HepG2 (cell line): Measurements from ENCODE around the gene CDCA5. TPM values are rescaled to one million over a fixed set of nuclear protein-coding genes. Genes with fewer than 3 reads are reported as not detected.

ENCODE experiments used
- ATAC-seq: fragments of 200-7000 bp; cut with Tn5 transposase; 3 replicates; pipeline ENCODE4 v1.9.1; 2020; ENCODE audit warnings: mild to moderate bottlenecking, moderate library complexity
- BruUV-seq: library from RNA; stranded (reverse); fragments of 400-500 nt; replicated peaks from 2 replicates; lab custom pipeline; 2021; lab: Mats Ljungman, UMichigan
- CTCF ChIA-PET: fragments of 300-600 bp; formaldehyde crosslinking; extraction: SDS; loops from one replicate; lab custom pipeline; 2021; ENCODE audit warnings: low total read pairs, inconsistent platforms, low intra/inter-chr PET ratio; lab: Yijun Ruan, JAX
- POLR2A ChIA-PET: fragments of 350-600 bp; sonication (Branson Sonifier 250); formaldehyde crosslinking; loops from one replicate; lab custom pipeline; 2020; ENCODE audit warnings: antibody characterized with exemption, inconsistent platforms; lab: Yijun Ruan, JAX
- DNase-seq: peaks from one replicate; pipeline ENCODE4 v3.0.0-alpha.2; 2015; ENCODE audit warnings: low spot score
- FAIRE-seq: peaks from 3 replicates; lab custom pipeline; 2011; peaks lifted over from hg19 to GRCh38; lab: Jason Lieb, UNC
- H2AFZ ChIP-seq: one replicate; pipeline ENCODE4 v1.6.1; 2011; ENCODE audit warnings: low read length, inconsistent platforms
- H3K27ac ChIP-seq: fragments of 300-600 bp; 3 replicates; pipeline ENCODE4 v1.8.0; 2011; ENCODE audit warnings: mixed run types, mild to moderate bottlenecking, mixed read lengths, low read length, inconsistent platforms; ENCODE audit not compliant: insufficient read depth; ENCODE audit errors: extremely low read length
- H3K27me3 ChIP-seq, 2 experiments: fragments of 200-600 bp in 1 of 2; 2 replicates in 1 of 2; 3 replicates in 1 of 2; pipeline versions ENCODE4 v1.6.0 to v1.8.0; 2011; ENCODE audit warnings: low read length in 2 of 2, mild to moderate bottlenecking in 2 of 2, moderate library complexity in 2 of 2, inconsistent platforms in 1 of 2; ENCODE audit not compliant: insufficient read depth in 2 of 2, control insufficient read depth in 1 of 2
- H3K36me3 ChIP-seq, 2 experiments: fragments of 200-600 bp in 1 of 2; replicated peaks in 1 of 2; 2 replicates in 1 of 2; 3 replicates in 1 of 2; pipeline versions ENCODE4 v1.5.1 to v1.8.0; 2011; ENCODE audit warnings: low read length in 2 of 2, inconsistent platforms in 1 of 2; ENCODE audit not compliant: insufficient read depth in 2 of 2, control insufficient read depth in 1 of 2
- H3K4me1 ChIP-seq: 2 replicates; pipeline ENCODE4 v1.5.1; 2012; ENCODE audit warnings: low read length, inconsistent platforms; ENCODE audit not compliant: insufficient read depth
- H3K4me2 ChIP-seq: 2 replicates; pipeline ENCODE4 v1.6.0; 2011; ENCODE audit warnings: low read depth, low read length, inconsistent platforms
- H3K4me3 ChIP-seq, 3 experiments: fragments of 200-600 bp in 1 of 3; sonication (generic), shearing (Covaris generic) in 1 of 3; replicated peaks in 1 of 3; 2 replicates each; pipeline ENCODE4 v1.5.1; 2011 to 2016; ENCODE audit warnings: low read length in 3 of 3, inconsistent platforms in 2 of 3, low read depth in 2 of 3, mild to moderate bottlenecking in 2 of 3, control low read depth in 1 of 3, mixed read lengths in 1 of 3; ENCODE audit not compliant: insufficient read depth in 1 of 3
- H3K79me2 ChIP-seq: one replicate; pipeline ENCODE4 v1.6.1; 2011; ENCODE audit warnings: low read length, inconsistent platforms; ENCODE audit not compliant: insufficient read depth
- H3K9ac ChIP-seq: 2 replicates; pipeline ENCODE4 v1.6.0; 2011; ENCODE audit warnings: mild to moderate bottlenecking, low read depth, low read length, inconsistent platforms; ENCODE audit not compliant: insufficient read depth
- H3K9me3 ChIP-seq: 2 replicates; pipeline ENCODE4 v1.5.1; 2012; ENCODE audit warnings: mild to moderate bottlenecking, low read length
- H4K20me1 ChIP-seq: 2 replicates; pipeline ENCODE4 v1.6.0; 2011; ENCODE audit warnings: inconsistent platforms, mild to moderate bottlenecking, low read length, moderate library complexity; ENCODE audit not compliant: insufficient read depth
- ARID2 ChIP-seq: sonication (generic); formaldehyde crosslinking; IDR thresholded peaks from 2 replicates; pipeline ENCODE4 v1.8.1; 2022; ENCODE audit warnings: mild to moderate bottlenecking, missing genetic modification reagents, borderline replicate concordance
- E2F5 ChIP-seq: sonication (generic); formaldehyde crosslinking; conservative IDR thresholded peaks from 2 replicates; pipeline ENCODE4 v1.4.0; 2020; ENCODE audit warnings: missing genetic modification reagents
- FOXP4 ChIP-seq: sonication (generic); formaldehyde crosslinking; IDR thresholded peaks from 2 replicates; pipeline ENCODE4 v1.4.0; 2020; ENCODE audit warnings: missing genetic modification reagents
- GZF1 ChIP-seq: sonication (generic); formaldehyde crosslinking; IDR thresholded peaks from 2 replicates; pipeline ENCODE4 v1.5.1; 2020; ENCODE audit warnings: mild to moderate bottlenecking, missing genetic modification reagents
- PAF1 ChIP-seq: IDR thresholded peaks from 2 replicates; pipeline ENCODE4 v1.6.1; 2016; ENCODE audit warnings: missing genetic modification reagents, missing compliant biosample characterization
- PAWR ChIP-seq: sonication (generic); formaldehyde crosslinking; IDR thresholded peaks from 2 replicates; pipeline ENCODE4 v1.4.0; 2020; ENCODE audit warnings: missing genetic modification reagents, mild to moderate bottlenecking, borderline replicate concordance
- POLR2A ChIP-seq, 2 experiments: IDR thresholded peaks; 2 replicates each; pipeline ENCODE4 v1.6.1; 2011; ENCODE audit warnings: low read depth in 2 of 2, low read length in 2 of 2, mild to moderate bottlenecking in 1 of 2, moderate library complexity in 1 of 2; ENCODE audit not compliant: insufficient read depth in 1 of 2
- POLR2G ChIP-seq: fragments of 200-400 bp; formaldehyde crosslinking; IDR thresholded peaks from 2 replicates; pipeline ENCODE4 v1.6.1; 2018; ENCODE audit warnings: mild to moderate bottlenecking, low read depth, low read length, moderate library complexity
- RAD51 ChIP-seq: fragments of 450-650 bp; IDR thresholded peaks from 2 replicates; pipeline ENCODE4 v1.6.1; 2016; ENCODE audit warnings: borderline replicate concordance
- SOX5 ChIP-seq: IDR thresholded peaks from 2 replicates; pipeline ENCODE4 v1.6.1; 2016; ENCODE audit warnings: borderline replicate concordance
- TEF ChIP-seq: sonication (generic); formaldehyde crosslinking; IDR thresholded peaks from 2 replicates; pipeline ENCODE4 v1.5.0; 2020; ENCODE audit warnings: missing genetic modification reagents
- TOPORS ChIP-seq: sonication (generic); formaldehyde crosslinking; IDR thresholded peaks from 2 replicates; pipeline ENCODE4 v1.8.0; 2023; ENCODE audit warnings: mild to moderate bottlenecking, missing genetic modification reagents
- ZNF260 ChIP-seq: sonication (generic); formaldehyde crosslinking; IDR thresholded peaks from 2 replicates; pipeline ENCODE4 v1.4.0; 2020; ENCODE audit warnings: missing genetic modification reagents, low read depth, mild to moderate bottlenecking, borderline replicate concordance
- ZNF34 ChIP-seq: sonication (generic); formaldehyde crosslinking; IDR thresholded peaks from 2 replicates; pipeline ENCODE4 v1.4.0; 2020; ENCODE audit warnings: mild to moderate bottlenecking, missing genetic modification reagents, borderline replicate concordance
- ZNF441 ChIP-seq: sonication (generic); formaldehyde crosslinking; IDR thresholded peaks from 2 replicates; pipeline ENCODE4 v1.7.0; 2021; ENCODE audit warnings: missing genetic modification reagents, borderline replicate concordance
- ZNF543 ChIP-seq: sonication (generic); formaldehyde crosslinking; IDR thresholded peaks from 2 replicates; pipeline ENCODE4 v1.4.0; 2020; ENCODE audit warnings: mild to moderate bottlenecking, missing genetic modification reagents
- ZXDC ChIP-seq: sonication (generic); formaldehyde crosslinking; IDR thresholded peaks from 2 replicates; pipeline ENCODE4 v1.5.0; 2020; ENCODE audit warnings: mild to moderate bottlenecking, missing genetic modification reagents
- WGBS: methylation state at CpG from one replicate; pipeline ENCODE4 v1.1.6; 2017; ENCODE audit warnings: low lambda C conversion rate; 5-methylcytosine and 5-hydroxymethylcytosine counted together
- in situ Hi-C: cut with HindIII; loops from 2 replicates; pipeline ENCODE4 v1.10.0; 2017; ENCODE audit warnings: low pct_unique_long_range_greater_than_20kb; ENCODE audit not compliant: extremely low pct_ligation_motif_present
- intact Hi-C: fragments of 100-400 bp; cut with micrococcal nuclease; formaldehyde crosslinking; loops from one replicate; pipeline ENCODE4 v1.10.0; 2022; ENCODE audit not compliant: unreplicated experiment
- polyA plus RNA-seq, 8 experiments: library from polyadenylated mRNA; depleted of rRNA in 3 of 8; stranded (reverse) in 7 of 8; unstranded in 1 of 8; fragments of >200 nt; fragmentation: Illumina TruSeq in 4 of 8; extraction: Trizol in 4 of 8; gene quantifications; 2 replicates each; pipeline versions ENCODE4 v1.2.1 to v1.2.3, GENCODE V29; 2011 to 2016; ENCODE audit warnings: low read depth in 4 of 8, missing spikeins in 1 of 8, mixed read lengths in 1 of 8; ENCODE audit not compliant: insufficient read depth in 1 of 8
- total RNA-seq, 5 experiments: library from RNA; depleted of rRNA; stranded (reverse); fragments of >200 nt; fragmentation: Illumina TruSeq; extraction: Trizol; gene quantifications; 2 replicates each; pipeline ENCODE4 v1.2.3, GENCODE V29; 2016; ENCODE audit warnings: low read depth in 1 of 5

CDCA5 gene
- total and polyA plus RNA-seq, 2 of the 13 experiments (the other 11 are each of a cell fraction or from before 2014, with no cell fraction given), result 13.5 to 50.6 TPM

GRCh38 chr11:65121447-65121864, 37.6 kb upstream of the CDCA5 start:
- Histone ChIP-seq H3K27me3 (no peaks in the 10 kb centered on the region; a peak in 1 of 5 replicates), H3K4me2 (peak overlapping the region; percentile 96), H3K36me3 (peaks cover 19 to 44% of the 10 kb centered on the region in 2 experiments), H4K20me1 (no peaks in the 10 kb centered on the region), H3K9me3 (no peaks in the 10 kb centered on the region), H3K4me1 (peaks cover 41% of the 10 kb centered on the region), H3K79me2 (peaks cover 46% of the 10 kb centered on the region), H2AFZ (no peak overlapping the region), H3K9ac (peak overlapping the region; percentile 95), H3K4me3 (peak overlapping the region; percentile 79 to 91 (median 81)), H3K27ac (peak overlapping the region; percentile 76)
- ATAC-seq, result peak; percentile 10
- BruUV-seq, result no TSS peak
- ChIA-PET POLR2A (interaction anchor here (0.5 to 4.9 kb wide), 31 partner anchors 10 to 531 kb away, joined by 3 to 105 read pairs (median 4); partner anchors contain the start of genes ARL2, BATF2, CAPN1 and DPF2), CTCF (no interaction called here)
- no peak for DNase-seq
- 0% methylated on average over 17 of the region's 22 CpGs for WGBS
- intact Hi-C loops, result no loop called here
- FAIRE-seq, result no peak
- in situ Hi-C loops, result no loop called here
- TF ChIP-seq PAWR (CRISPR knock-in tag) (no peak), ZNF34 (0 out of 2 replicates have a peak, but pooled peaks have one; percentile 19), FOXP4 (CRISPR knock-in tag) (no peak), ZNF441 (CRISPR knock-in tag) (0 out of 2 replicates have a peak, but pooled peaks have one; percentile 47), TOPORS (CRISPR knock-in tag) (peak; percentile 8; the same call in 1 of the 2 replicates), RAD51 (no peak), SOX5 (CRISPR knock-in tag) (no peak), POLR2G (no peak), ARID2 (CRISPR knock-in tag) (0 out of 2 replicates have a peak, but pooled peaks have one; percentile 54), ZNF543 (CRISPR knock-in tag) (0 out of 2 replicates have a peak, but pooled peaks have one; percentile 0), POLR2A (IDR thresholded peaks at IDR 0.05; ENCODE audit: insufficient read depth in 1 of 2, low read depth in 2 of 2, low read length in 2 of 2) (no peak; a peak in 1 of 4 replicates), ZXDC (CRISPR knock-in tag) (0 out of 2 replicates have a peak, but pooled peaks have one; percentile 4), GZF1 (CRISPR knock-in tag) (no peak), E2F5 (CRISPR knock-in tag) (no peak), ZNF260 (CRISPR knock-in tag) (no peak), PAF1 (no peak), TEF (0 out of 2 replicates have a peak, but pooled peaks have one; percentile 10)
